GM20431 (cell line): ENCODE measurements around the gene TRIM54.
"Not testable (repeated sequence)": the region's sequence is repeated elsewhere in the genome, so short reads cannot be mapped to it uniquely, and the experiment has no call there.

ENCODE experiments used
- in situ Hi-C: fragments of 300-500 bp; cut with MseI, MboI; formaldehyde crosslinking; loops from one replicate; pipeline ENCODE4 v1.15.0; 2020; ENCODE audit warnings: low sequenced_read_pairs; ENCODE audit not compliant: unreplicated experiment

TRIM54 gene

GRCh38 chr2:27350106-27350693 lies 68.0 kb downstream of the TRIM54 start:
- in situ Hi-C loops = no loop called here

GRCh38 chr2:27351802-27352598 lies 69.8 kb downstream of the TRIM54 start:
- in situ Hi-C loops = no loop called here

DNA sequence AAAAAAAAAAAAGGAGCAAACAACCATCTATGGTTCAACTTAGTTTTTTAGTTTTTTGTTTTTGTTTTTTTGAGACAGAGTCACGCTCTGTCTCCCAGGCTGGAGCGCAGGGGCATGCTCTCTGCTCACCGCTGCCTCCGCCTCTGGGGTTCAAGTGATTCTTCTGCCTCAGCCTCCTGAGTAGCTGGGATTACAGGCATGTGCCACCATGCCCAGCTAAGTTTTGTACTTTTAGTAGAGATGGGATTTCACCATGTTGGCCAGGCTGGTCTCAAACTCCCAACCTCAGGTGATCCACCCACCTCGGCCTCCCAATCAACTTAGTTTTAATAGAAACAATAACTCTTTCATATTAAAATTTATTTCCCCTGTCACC lies 71.1 kb downstream of the TRIM54 start:
- in situ Hi-C loops = not testable (repeated sequence)

GRCh38 chr2:27353762-27354596 lies 71.8 kb downstream of the TRIM54 start:
- in situ Hi-C loops = no loop called here

DNA sequence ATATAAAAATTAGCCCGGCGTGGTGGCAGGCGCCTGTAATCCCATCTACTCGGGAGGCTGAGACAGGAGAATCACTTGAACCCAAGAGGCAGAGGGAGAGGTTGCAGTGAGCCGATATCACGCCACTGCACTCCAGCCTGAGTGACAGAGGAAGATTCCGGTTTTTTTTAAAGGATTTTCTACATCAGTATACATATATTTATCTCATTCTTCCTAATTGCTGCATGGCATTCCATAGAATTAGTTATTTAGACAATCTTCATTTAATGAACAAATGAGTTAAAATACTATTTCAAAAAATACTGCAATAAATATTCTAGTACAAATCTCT lies 72.3 kb downstream of the TRIM54 start:
- in situ Hi-C loops = no loop called here

- in situ Hi-C loops = no loop called here
Measured at GRCh38 chr2:27356056-27356381, 73.8 kb downstream of the TRIM54 start.

DNA sequence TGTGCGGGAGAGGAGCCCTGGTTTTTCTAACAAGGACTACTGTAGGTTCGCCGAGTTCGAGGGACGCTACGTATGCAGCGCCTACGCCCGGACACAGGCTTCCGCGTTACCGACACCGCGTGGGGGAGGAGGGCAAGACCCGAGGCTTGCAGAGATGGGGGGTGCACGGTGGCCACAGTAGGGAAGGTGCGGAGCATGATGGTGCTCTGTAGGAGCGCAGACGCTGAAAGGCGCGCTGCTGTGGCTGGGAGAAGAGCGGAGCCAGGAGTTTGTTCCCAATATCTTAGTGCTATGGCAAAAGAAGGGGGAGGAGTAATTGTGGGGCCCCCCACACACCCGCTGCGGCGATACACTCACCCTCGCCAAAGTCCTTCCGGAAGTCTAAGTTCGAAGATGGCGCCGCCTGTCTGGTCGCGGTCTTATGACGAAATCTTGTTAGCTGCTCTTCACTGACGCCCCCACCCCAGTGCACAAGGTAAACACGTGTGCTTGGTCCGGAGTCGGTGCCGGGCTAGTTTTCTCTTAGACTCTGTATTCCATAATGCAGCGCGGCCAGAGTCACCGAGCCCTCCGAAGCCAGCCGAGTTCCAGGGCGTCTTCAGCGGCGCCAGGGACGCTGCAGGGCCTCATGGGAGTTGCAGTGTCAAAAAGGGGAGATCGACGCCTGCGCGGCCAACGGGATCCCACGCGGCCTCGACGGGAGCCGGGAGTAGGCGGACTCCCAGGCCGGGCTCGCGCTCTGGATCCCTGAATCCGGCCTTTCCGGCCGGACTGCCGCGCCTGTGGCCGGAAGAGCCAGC lies 74.4 kb downstream of the TRIM54 start, which contains the start of gene GTF3C2:
GTF3C2 (minus strand) TSS at position 383 of the 800 bp plus-strand sequence. CDS start 13,210 bp downstream, outside the sequence.
- in situ Hi-C loops = no loop called here
